HG02759 (cell line): ENCODE measurements around the gene TNK1.
"Not testable (repeated sequence)": the region's sequence is repeated elsewhere in the genome, so short reads cannot be mapped to it uniquely, and the experiment has no call there.

Experiments
- ATAC-seq: cut with Tn5 transposase; IDR thresholded peaks from one replicate; pipeline ENCODE4 v1.9.1; 2021; ENCODE audit warnings: mild to moderate bottlenecking, moderate library complexity; ENCODE audit not compliant: unreplicated experiment

The TNK1 gene

DNA sequence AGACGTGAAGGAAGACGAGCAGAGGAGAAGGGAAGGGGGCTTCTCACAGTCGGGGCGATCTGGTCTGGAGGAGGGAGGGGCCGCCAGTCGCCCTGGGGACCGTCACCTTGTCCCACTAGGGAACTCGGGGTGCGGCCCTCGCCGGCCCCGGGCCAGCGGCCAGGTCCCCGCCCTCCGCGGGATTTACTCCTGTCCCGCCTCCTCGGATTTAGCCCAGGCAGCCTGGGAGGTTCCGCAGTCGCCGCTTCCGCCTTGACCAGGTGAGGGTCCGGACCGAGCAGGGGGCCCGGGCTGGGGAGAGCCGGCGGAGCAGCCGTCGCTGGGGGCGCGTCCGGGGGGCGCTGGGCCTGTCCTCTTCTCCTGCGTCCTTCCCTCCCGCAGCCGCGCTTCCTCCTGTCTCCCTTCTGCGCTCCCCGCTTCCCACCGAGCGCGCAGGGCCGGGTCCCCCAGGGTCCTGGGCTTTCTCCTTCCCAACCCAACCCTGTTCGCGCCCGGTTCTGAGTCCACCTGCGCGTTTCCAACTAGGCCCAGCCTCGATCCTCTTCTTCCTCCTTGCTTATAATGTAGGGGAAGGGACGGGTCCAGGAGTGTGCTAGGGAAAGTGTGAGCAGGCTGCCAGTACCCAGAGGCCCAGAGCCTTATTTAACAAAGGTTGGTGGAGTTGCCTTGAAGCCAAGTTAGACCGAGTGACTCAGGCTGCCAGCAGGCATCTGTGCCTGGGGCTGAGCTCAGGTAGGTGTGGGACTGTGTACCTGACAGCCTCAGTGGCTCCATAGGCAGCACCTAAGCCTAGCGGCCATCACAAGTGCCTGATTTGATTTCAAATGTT, at the start of gene TNK1:
TNK1 (plus strand) TSS at position 235 of the 829 bp plus-strand sequence. CDS start 1,838 bp downstream, outside the sequence.
- no peak for ATAC-seq

- no peak for ATAC-seq
These were observed 48.8 kb upstream of the TNK1 start for GRCh38 chr17:7332111-7332510.

DNA sequence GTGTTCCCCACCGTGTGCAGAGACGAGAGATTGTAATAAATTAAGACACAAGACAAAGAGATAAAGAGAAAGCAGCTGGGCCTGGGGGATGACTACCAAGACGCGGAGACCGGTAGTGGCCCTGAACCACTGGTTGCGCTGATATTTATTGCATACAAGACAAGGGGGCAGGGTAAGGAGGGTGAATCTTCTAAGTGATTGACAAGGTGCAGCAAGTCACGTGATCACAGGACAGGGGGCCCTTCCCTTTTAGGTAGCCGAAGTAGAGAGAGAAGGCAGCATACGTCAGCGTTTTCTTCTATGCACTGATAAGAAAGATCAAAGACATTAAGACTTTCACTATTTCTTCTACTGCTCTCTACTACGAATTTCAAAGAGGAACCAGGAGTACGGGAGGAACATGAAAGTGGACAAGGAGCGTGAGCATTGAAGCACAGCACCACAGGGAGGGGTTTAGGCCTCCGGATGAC, 48.3 kb upstream of the TNK1 start:
- ATAC-seq = not testable (repeated sequence)

GRCh38 chr17:7334938-7335538, 45.9 kb upstream of the TNK1 start:
- no peak for ATAC-seq

GRCh38 chr17:7335765-7336164, 45.1 kb upstream of the TNK1 start:
- ATAC-seq = not testable (repeated sequence)

DNA sequence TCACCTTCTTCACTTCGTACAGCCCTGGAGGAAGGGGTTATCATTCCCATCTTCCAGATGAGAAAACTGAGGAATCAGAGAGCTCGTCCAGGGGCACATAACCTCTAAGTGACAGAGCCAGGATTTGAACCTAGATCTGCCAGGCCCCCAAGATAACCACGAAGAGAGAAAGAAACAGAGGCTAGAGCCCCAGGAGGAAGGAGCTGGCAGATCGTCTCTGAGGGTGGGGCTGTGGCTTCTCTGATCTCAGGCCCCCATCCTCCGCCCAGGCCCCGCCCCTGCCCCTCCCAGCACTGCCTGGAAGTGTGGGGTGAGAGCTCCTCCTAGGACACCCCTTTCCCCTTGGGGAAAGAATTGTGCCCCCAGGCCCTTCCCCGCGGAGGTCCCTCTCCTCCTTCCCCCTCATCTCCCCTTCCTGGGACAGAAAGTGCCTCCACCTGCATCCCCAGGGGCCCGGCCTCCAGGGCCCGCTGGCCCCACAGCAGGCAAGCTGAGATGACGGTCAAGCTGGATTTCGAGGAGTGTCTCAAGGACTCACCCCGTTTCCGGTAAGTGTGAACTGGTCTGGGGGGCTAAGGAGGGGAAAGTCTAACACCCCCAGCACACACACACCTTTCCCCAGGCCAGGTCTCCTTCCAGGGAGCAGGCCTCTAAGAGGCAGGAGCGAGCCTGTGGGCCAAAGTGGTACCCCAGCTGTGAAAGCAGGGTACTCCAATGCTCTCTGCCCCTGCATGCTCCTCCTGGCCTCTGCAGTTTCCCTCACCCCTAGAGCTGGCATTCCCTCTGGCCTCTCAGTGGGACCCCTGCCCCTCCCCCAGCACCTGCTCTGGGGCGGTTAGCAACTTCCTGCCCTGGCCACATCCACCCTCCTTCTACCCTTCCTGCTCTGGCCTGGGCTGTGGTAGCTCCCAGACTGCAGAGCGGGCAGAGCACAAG, 44.4 kb upstream of the TNK1 start, which contains the start of gene ACAP1:
ACAP1 (plus strand) TSS at position 290 of the 936 bp plus-strand sequence; CDS start at position 496, 206 bp downstream.
- ATAC-seq = peak; percentile 75

- not testable (repeated sequence) for ATAC-seq
These were observed 43.3 kb upstream of the TNK1 start for GRCh38 chr17:7337600-7337999.

DNA sequence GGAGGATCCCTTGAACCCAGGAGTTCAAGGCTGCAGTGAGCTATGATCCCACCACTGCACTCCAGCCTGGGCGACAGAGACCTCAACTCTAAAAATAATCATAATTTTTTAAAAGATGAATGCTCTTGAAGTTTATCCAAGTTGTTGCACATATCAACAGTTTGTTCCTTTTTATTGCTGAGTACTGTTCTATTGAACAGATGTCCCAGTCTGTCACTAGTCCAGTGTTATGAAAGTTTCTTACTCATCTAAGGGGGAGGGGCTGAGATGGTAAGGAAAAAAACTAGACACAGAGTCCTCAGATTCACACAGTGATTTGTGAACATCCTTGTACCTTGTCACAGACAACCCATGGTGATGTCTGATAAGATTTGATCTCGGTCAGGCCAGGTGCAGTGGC, 40.7 kb upstream of the TNK1 start:
- ATAC-seq = no peak

- no peak for ATAC-seq
These were observed 39.0 kb upstream of the TNK1 start for GRCh38 chr17:7341842-7342241.

DNA sequence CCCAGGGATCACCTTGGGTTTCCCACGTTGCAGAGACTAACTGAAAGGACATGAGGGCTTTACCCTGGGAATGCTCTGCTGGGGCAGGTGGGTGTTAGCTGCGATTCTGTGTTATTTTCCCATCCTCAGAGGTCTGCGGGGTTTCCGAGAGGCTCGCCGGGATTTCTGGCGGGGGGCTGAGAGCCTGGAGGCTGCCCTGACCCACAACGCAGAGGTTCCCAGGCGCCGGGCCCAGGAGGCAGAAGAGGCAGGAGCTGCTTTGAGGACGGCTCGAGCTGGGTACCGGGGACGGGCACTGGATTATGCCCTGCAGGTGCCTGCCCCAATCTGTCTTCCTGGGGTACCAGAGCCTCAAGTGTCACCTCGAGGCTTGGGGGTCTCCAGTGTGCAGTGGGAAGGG, 37.6 kb upstream of the TNK1 start:
- ATAC-seq = no peak

DNA sequence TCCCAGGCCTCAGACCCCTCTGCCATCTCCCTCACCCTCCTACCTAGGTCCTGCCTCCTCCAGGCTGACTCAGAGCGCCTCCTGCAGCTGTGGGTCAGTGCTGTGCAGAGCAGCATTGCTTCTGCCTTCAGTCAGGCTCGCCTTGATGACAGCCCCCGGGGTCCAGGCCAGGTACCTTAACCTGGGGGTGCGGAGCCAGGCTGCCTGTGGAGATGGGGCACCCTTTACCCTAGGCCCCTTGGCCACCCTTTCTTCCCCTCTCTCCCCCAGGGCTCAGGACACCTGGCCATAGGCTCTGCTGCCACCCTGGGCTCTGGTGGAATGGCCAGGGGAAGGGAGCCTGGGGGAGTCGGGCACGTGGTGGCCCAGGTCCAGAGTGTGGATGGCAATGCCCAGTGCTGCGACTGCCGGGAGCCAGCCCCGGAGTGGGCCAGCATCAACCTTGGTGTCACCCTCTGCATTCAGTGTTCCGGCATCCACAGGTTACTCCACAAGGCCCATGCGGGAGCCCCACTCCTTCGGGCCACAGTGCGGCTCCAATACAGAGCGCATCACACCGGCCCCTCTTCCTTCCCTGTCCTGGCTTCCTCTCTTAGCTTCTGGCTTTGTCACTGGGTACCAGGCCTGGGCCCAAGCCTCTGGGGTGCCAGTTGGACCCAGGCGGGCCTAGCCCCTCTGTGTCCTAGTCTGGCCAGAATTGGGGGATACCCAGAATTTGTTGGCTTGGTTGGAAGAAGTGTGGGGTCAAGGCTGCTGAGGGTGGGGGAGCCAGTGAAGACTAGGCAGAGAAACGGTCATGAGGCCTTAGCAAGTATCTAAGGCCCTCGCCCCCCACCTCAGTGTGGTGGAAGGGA, 33.9 kb upstream of the TNK1 start:
- ATAC-seq = no peak

- no peak for ATAC-seq
These were observed 33.0 kb upstream of the TNK1 start for GRCh38 chr17:7347630-7348477.

- ATAC-seq = no peak
These were observed 32.2 kb upstream of the TNK1 start for GRCh38 chr17:7348478-7349242.

DNA sequence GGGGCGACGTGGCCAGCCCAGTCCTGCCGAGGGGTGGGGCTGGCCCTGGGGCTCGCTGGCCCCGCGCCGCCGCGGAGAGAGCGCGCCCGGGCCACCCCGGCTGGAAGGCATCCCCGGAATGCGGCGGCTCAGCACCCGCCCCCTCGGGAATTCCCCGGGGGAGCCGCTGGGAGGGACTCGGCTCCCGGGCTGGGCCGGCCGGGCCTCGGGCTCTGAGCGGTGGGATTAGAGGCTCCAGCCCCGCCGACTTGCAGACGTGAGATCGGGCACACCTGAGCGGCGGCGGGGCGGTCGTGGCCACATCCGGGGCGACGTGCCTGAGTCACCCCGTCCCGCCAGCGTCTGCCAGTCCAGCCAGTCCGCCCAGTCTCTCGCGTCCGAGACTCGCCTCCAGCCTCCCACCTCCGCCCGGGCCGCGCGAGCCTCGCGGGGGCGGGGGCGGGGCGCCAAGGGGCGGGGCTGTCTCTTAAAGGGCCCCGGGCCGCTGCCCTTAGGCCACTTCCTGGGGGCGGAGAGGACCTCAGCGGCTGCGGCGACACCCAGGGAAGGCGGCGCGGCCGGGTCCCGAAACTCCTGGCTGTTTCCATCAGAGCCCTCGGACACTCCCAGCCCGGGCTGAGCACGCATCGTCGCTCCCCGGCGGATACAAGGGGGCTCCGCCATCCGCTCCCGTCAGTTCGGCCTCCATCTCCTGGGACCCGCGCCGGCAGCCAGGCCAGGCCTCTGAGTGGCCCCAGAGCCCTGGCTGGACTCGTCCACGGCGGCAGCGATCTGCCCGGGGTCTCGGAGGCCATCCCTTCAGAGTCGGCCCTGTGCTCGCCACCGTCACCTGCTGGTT, 29.0 kb upstream of the TNK1 start, which contains the start of gene KCTD11:
KCTD11 (plus strand) TSS at position 498 of the 838 bp plus-strand sequence.
- ATAC-seq = peak; percentile 67

- ATAC-seq = no peak
These were observed 28.4 kb upstream of the TNK1 start for GRCh38 chr17:7352503-7352889.

DNA sequence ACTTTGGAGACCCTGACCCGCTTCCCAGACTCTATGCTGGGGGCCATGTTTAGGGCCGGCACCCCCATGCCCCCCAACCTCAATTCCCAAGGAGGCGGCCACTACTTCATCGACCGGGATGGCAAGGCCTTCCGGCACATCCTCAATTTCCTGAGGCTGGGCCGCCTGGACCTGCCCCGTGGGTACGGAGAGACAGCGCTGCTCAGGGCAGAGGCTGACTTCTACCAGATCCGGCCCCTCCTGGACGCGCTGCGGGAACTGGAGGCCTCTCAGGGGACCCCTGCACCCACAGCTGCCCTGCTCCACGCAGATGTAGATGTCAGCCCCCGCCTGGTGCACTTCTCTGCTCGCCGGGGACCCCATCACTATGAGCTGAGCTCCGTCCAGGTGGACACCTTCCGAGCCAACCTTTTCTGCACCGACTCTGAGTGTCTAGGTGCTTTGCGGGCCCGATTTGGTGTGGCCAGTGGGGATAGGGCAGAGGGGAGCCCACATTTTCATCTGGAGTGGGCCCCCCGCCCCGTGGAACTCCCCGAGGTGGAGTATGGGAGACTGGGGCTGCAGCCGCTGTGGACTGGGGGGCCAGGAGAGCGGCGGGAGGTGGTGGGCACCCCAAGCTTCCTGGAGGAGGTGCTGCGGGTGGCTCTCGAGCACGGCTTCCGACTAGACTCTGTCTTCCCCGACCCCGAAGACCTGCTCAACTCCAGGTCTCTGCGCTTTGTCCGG, 27.8 kb upstream of the TNK1 start:
- no peak for ATAC-seq
